ENCODE measurements around the gene PSMC6.
"Not testable (repeated sequence)": the region's sequence is repeated elsewhere in the genome, so short reads cannot be mapped to it uniquely, and the experiment has no call there.

DNA sequence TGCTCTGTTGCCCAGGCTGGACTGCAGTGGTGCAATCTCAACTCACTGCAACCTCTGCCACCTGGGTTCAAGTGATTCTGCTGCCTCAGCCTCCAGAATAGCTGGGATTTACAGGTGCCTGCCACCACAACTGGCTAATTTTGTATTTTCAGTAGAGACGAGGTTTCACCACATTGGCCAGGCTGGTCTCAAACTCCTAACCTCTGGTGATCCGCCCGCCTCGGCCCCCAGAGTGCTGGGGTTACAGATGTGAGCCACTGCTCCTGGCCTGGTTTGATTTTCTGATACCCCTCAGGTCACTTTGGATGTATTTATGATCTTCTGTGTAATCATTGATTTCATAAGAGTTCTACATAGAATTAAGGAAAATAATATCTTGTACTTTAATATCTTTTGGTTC lies 55.9 kb downstream of the PSMC6 start:
- not testable (repeated sequence) for TF ChIP-seq EZH2phosphoT487 (IDR thresholded peaks at IDR 0.05; ENCODE audit: borderline replicate concordance, low read depth, low read length)
- TF ChIP-seq, protein P1, sequence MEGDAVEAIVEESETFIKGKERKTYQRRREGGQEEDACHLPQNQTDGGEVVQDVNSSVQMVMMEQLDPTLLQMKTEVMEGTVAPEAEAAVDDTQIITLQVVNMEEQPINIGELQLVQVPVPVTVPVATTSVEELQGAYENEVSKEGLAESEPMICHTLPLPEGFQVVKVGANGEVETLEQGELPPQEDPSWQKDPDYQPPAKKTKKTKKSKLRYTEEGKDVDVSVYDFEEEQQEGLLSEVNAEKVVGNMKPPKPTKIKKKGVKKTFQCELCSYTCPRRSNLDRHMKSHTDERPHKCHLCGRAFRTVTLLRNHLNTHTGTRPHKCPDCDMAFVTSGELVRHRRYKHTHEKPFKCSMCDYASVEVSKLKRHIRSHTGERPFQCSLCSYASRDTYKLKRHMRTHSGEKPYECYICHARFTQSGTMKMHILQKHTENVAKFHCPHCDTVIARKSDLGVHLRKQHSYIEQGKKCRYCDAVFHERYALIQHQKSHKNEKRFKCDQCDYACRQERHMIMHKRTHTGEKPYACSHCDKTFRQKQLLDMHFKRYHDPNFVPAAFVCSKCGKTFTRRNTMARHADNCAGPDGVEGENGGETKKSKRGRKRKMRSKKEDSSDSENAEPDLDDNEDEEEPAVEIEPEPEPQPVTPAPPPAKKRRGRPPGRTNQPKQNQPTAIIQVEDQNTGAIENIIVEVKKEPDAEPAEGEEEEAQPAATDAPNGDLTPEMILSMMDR (conservative IDR thresholded peaks at IDR 0.05; ENCODE audit: low read length): not testable (repeated sequence)
